H1 (cell line): ENCODE data around the gene NT5C1B. TPM values are rescaled to one million over a fixed set of nuclear protein-coding genes. Genes with fewer than 3 reads are reported as not detected.

ENCODE experiments used
- POLR2AphosphoS5 ChIP-seq: IDR thresholded peaks from 2 replicates; pipeline ENCODE4 v1.6.1; 2011; ENCODE audit warnings: low read depth, low read length
- SRF ChIP-seq: IDR thresholded peaks from 2 replicates; pipeline ENCODE4 v1.6.1; 2011; ENCODE audit warnings: mild to moderate bottlenecking, low read depth, low read length, moderate library complexity
- polyA plus RNA-seq, 7 experiments: library from polyadenylated mRNA; depleted of rRNA in 3 of 7; stranded (reverse) in 5 of 7; unstranded in 2 of 7; fragments of >200 nt in 5 of 7; fragments of 200-250 nt in 2 of 7; gene quantifications; 1 replicate in 5 of 7; 2 replicates in 1 of 7; 4 replicates in 1 of 7; pipeline versions ENCODE4 v1.2.1 to v1.2.3, GENCODE V29; 2011 to 2013; ENCODE audit warnings: missing spikeins in 2 of 7, mixed read lengths in 2 of 7
- total RNA-seq: library from RNA; stranded (reverse); fragmentation: NEBNext Ultra II Directional; extraction: Animal tissue kit (Norgen Biotek cat#: 25700); gene quantifications from 2 replicates; pipeline ENCODE4 v1.2.1, GENCODE V29; 2021
- TF ChIP-seq, protein P1 (sequence below): IDR thresholded peaks from 2 replicates; pipeline ENCODE4 v1.6.1; 2012; ENCODE audit warnings: low read length, inconsistent platforms

Gene NT5C1B
- total and polyA plus RNA-seq, 2 of the 8 experiments (the other 6 are each of a cell fraction or from before 2014, with no cell fraction given) = not detected

DNA sequence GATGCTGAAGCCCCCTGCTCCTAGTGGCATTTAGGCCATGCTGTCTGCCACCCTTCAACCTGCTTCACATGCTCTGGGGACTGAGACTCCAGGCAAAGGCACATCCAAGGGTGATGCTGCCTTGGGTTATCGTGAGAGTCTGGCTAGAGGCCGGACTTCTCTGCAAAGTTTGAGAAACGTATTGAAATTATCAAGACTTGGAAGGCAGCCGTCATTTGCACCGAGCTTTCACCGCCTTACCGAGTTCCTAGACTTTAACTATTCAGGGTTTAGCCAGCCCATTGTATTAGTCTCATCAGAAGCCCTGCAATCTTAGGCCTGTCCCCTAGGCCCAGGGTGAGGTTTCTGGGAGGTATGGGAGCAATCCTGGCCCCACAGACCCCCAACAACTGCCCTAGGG is 62.9 kb downstream of the NT5C1B start (continued):
- TF ChIP-seq, protein P1, sequence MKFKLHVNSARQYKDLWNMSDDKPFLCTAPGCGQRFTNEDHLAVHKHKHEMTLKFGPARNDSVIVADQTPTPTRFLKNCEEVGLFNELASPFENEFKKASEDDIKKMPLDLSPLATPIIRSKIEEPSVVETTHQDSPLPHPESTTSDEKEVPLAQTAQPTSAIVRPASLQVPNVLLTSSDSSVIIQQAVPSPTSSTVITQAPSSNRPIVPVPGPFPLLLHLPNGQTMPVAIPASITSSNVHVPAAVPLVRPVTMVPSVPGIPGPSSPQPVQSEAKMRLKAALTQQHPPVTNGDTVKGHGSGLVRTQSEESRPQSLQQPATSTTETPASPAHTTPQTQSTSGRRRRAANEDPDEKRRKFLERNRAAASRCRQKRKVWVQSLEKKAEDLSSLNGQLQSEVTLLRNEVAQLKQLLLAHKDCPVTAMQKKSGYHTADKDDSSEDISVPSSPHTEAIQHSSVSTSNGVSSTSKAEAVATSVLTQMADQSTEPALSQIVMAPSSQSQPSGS = no peak
- TF ChIP-seq SRF (no peak), POLR2AphosphoS5 (no peak)
